HL-60 (cell line): ENCODE measurements around the gene ATP8A2.

Source experiments
- DNase-seq, 2 experiments: peaks; one replicate each; pipeline ENCODE4 v3.0.0-alpha.2; 2010 to 2020; ENCODE audit warnings: low read depth in 1 of 2, low spot score in 1 of 2
- H3K27ac ChIP-seq: fragments of 250-450 bp; sonication (Bioruptor Pico); replicated peaks from 2 replicates; pipeline ENCODE4 v1.5.1; 2020; ENCODE audit warnings: mild to moderate bottlenecking, moderate library complexity
- H3K27me3 ChIP-seq: fragments of 250-450 bp; sonication (Bioruptor Pico); 2 replicates; pipeline ENCODE4 v1.5.1; 2021; ENCODE audit warnings: mild to moderate bottlenecking, moderate library complexity; ENCODE audit not compliant: insufficient read depth, poor library complexity, severe bottlenecking
- H3K4me3 ChIP-seq: replicated peaks from 2 replicates; pipeline ENCODE4 v1.5.1; 2011; ENCODE audit warnings: mild to moderate bottlenecking, control low read depth, low read length; ENCODE audit not compliant: insufficient read depth
- CTCF ChIP-seq: IDR thresholded peaks from one replicate; pipeline ENCODE4 v1.5.1; 2011; ENCODE audit warnings: low read length, control low read depth, inconsistent platforms; ENCODE audit not compliant: insufficient read depth
- GABPA ChIP-seq: IDR thresholded peaks from 2 replicates; pipeline ENCODE4 v1.6.1; 2012; ENCODE audit warnings: low read depth
- POLR2AphosphoS5 ChIP-seq: IDR thresholded peaks from 2 replicates; pipeline ENCODE4 v1.6.1; 2012; ENCODE audit warnings: low read depth
- REST ChIP-seq: IDR thresholded peaks from 2 replicates; pipeline ENCODE4 v1.6.1; 2012; ENCODE audit warnings: low read depth; ENCODE audit not compliant: insufficient replicate concordance
- SPI1 ChIP-seq: IDR thresholded peaks from 2 replicates; pipeline ENCODE4 v1.6.1; 2012; ENCODE audit warnings: low read depth, mild to moderate bottlenecking, borderline replicate concordance

The ATP8A2 gene

GRCh38 chr13:26038931-26039475 lies 667.2 kb downstream of the ATP8A2 start:
- Histone ChIP-seq H3K27ac (no peak overlapping the region), H3K27me3 (no peaks in the 10 kb centered on the region), H3K4me3 (no peak overlapping the region)
- no peak for TF ChIP-seq CTCF
- no peak for TF ChIP-seq GABPA
- no peak for TF ChIP-seq SPI1
- TF ChIP-seq POLR2AphosphoS5, result no peak
- no peak for TF ChIP-seq REST
- no peak for DNase-seq

GRCh38 chr13:26041444-26041843 lies 669.7 kb downstream of the ATP8A2 start:
- DNase-seq, result no peak

More at GRCh38 chr13:26041444-26041843, 669.7 kb downstream of the ATP8A2 start:
- Histone ChIP-seq H3K27ac (no peak overlapping the region), H3K4me3 (no peak overlapping the region), H3K27me3 (no peaks in the 10 kb centered on the region)
- TF ChIP-seq REST (no peak), GABPA (no peak), SPI1 (no peak), CTCF (no peak), POLR2AphosphoS5 (no peak)
